MCF 10A (cell line): ENCODE measurements around the gene ZNF431. TPM values are rescaled to one million over a fixed set of nuclear protein-coding genes. Genes with fewer than 3 reads are reported as not detected.
"Not testable (repeated sequence)": the region's sequence is repeated elsewhere in the genome, so short reads cannot be mapped to it uniquely, and the experiment has no call there.

Experiments used
- BruUV-seq: library from RNA; stranded (reverse); fragments of 400-500 nt; replicated peaks from 2 replicates; lab custom pipeline; 2021; lab: Mats Ljungman, UMichigan
- CTCF ChIA-PET: fragments of 300-600 bp; sonication (Branson Sonifier 250); formaldehyde crosslinking; extraction: SDS; loops from one replicate; lab custom pipeline; 2021; ENCODE audit warnings: antibody characterized with exemption, inconsistent platforms; lab: Yijun Ruan, JAX
- POLR2A ChIA-PET: fragments of 300-600, 350-650 bp; sonication (Branson Sonifier 250); formaldehyde crosslinking; extraction: SDS; loops from one replicate; lab custom pipeline; 2020; ENCODE audit warnings: antibody characterized with exemption, inconsistent platforms; lab: Yijun Ruan, JAX
- DNase-seq: peaks from one replicate; pipeline ENCODE4 v3.0.0-alpha.2; 2018; ENCODE audit not compliant: unreplicated experiment
- H3K27ac Mint-ChIP-seq: one replicate; pipeline ENCODE4 v1.8.0; 2022; ENCODE audit warnings: mild to moderate bottlenecking, low read depth, mixed read lengths; ENCODE audit not compliant: unreplicated experiment
- H3K27me3 Mint-ChIP-seq: one replicate; pipeline ENCODE4 v1.8.0; 2022; ENCODE audit warnings: mixed read lengths; ENCODE audit not compliant: insufficient read depth, unreplicated experiment
- H3K36me3 Mint-ChIP-seq: one replicate; pipeline ENCODE4 v1.8.0; 2022; ENCODE audit warnings: mild to moderate bottlenecking, moderate library complexity, mixed read lengths; ENCODE audit not compliant: insufficient read depth, unreplicated experiment
- H3K4me1 Mint-ChIP-seq: one replicate; pipeline ENCODE4 v1.8.0; 2022; ENCODE audit warnings: mixed read lengths; ENCODE audit not compliant: insufficient read depth, unreplicated experiment
- H3K4me3 Mint-ChIP-seq: one replicate; pipeline ENCODE4 v1.8.0; 2022; ENCODE audit warnings: mild to moderate bottlenecking, moderate library complexity, mixed read lengths; ENCODE audit not compliant: unreplicated experiment
- H3K9me3 Mint-ChIP-seq: one replicate; pipeline ENCODE4 v1.8.0; 2022; ENCODE audit warnings: mixed read lengths; ENCODE audit not compliant: unreplicated experiment
- CTCF ChIP-seq: fragments of 200-600 bp; IDR thresholded peaks from one replicate; pipeline ENCODE4 v1.8.0; 2022; ENCODE audit warnings: antibody characterized with exemption, mild to moderate bottlenecking; ENCODE audit not compliant: unreplicated experiment
- intact Hi-C: fragments of 100-400 bp; cut with micrococcal nuclease; formaldehyde crosslinking; loops from 2 replicates; pipeline ENCODE4 v1.14.1; 2022
- total RNA-seq: library from RNA; stranded (reverse); gene quantifications from 2 replicates; pipeline ENCODE4 v1.2.3, GENCODE V29; 2022

The ZNF431 gene
- total RNA-seq, 1 experiment from 2014 or later = 17.2 TPM

DNA sequence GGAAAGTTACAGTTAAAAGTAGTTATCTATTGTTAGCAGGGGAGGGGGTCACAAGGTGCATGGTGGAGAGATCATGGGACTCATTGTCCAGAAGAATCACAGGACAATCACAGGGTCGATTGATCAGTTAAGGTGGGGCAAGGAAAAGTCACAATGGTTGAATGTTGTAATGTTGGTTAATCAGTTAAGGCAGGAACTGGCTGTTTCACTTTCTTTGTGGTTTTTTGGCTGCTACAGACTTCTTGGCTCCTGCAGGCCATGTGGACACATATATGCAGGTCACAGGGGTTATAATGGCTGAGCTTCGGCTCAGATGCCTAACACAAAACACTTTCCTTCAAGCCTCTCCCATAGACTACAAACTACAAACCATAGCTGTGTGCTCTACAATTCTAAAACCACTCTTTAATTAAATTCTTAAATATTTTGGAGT, 6.9 kb upstream of the ZNF431 start:
- Mint-ChIP-seq H3K4me3 (no peak overlapping the region), H3K9me3 (peaks cover 15% of the 10 kb centered on the region), H3K4me1 (peaks cover 8% of the 10 kb centered on the region), H3K27me3 (no peaks in the 10 kb centered on the region), H3K27ac (no peak overlapping the region), H3K36me3 (no peaks in the 10 kb centered on the region)
- no TSS peak for BruUV-seq
- ChIA-PET CTCF (no interaction called here), POLR2A (no interaction called here)
- intact Hi-C loops = no loop called here
- TF ChIP-seq CTCF = no peak
- no peak for DNase-seq

GRCh38 chr19:21135433-21135832, 6.4 kb upstream of the ZNF431 start:
- DNase-seq = no peak
- no peak overlapping the region for H3K4me3 Mint-ChIP-seq
- H3K4me1 Mint-ChIP-seq = peaks cover 8% of the 10 kb centered on the region
- BruUV-seq = no TSS peak
- CTCF ChIA-PET = no interaction called here
- no peaks in the 10 kb centered on the region for H3K36me3 Mint-ChIP-seq
- no peak overlapping the region for H3K27ac Mint-ChIP-seq
- H3K27me3 Mint-ChIP-seq = no peaks in the 10 kb centered on the region
- H3K9me3 Mint-ChIP-seq = peaks cover 15% of the 10 kb centered on the region
- POLR2A ChIA-PET = no interaction called here
- TF ChIP-seq CTCF = no peak
- intact Hi-C loops = no loop called here

- ChIA-PET CTCF (interaction anchor here (0.6 to 0.7 kb wide), 2 partner anchors 183 to 993 kb away, joined by 3 read pairs; no protein-coding TSS in a partner anchor), POLR2A (interaction anchor here (0.5 to 0.7 kb wide), 2 partner anchors 49 to 138 kb away, joined by 3 read pairs; no protein-coding TSS in a partner anchor)
- Mint-ChIP-seq H3K36me3 (no peaks in the 10 kb centered on the region), H3K9me3 (peaks cover 15% of the 10 kb centered on the region), H3K27ac (no peak overlapping the region), H3K4me3 (no peak overlapping the region), H3K4me1 (peaks cover 15% of the 10 kb centered on the region), H3K27me3 (no peaks in the 10 kb centered on the region)
- DNase-seq = no peak
- no peak for TF ChIP-seq CTCF
- BruUV-seq = no TSS peak
- intact Hi-C loops = no loop called here
Measured at GRCh38 chr19:21138130-21138529, 3.7 kb upstream of the ZNF431 start.

DNA sequence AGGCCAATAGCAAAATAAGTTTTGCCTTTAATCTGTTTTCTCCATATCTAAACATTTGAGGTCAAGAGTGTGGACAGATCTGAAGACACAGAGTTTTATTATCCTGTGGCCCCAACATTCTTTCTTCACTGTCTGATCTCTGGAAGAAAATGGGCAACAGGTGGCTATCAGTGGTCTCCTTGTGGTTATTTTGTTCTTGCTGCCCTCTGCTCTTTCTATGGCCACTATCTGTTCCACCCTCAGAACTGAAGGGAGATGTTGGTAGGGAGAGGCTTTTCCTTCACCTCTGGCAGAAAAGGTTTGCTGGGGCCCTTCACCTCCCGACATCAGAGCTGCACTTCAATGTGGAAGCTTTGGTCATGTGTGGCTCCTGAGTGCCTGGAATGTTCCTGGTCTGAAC, 834 bp upstream of the ZNF431 start:
- peaks cover 25% of the 10 kb centered on the region for H3K36me3 Mint-ChIP-seq
- DNase-seq, H3K9me3 Mint-ChIP-seq, BruUV-seq, H3K27ac Mint-ChIP-seq, H3K27me3 Mint-ChIP-seq, H3K4me3 Mint-ChIP-seq, CTCF ChIA-PET: not testable (repeated sequence)
- POLR2A ChIA-PET = interaction anchor here (1.1 to 3.3 kb wide), 5 partner anchors 15 to 256 kb away, joined by 3 to 27 read pairs (median 6); partner anchors contain the start of genes ZNF493, ZNF708 and ZNF714
- H3K4me1 Mint-ChIP-seq = peaks cover 16% of the 10 kb centered on the region
- intact Hi-C loops = loop anchor here (5.0 kb wide), 2 partner anchors 59 to 186 kb away; partner anchors contain the start of genes ZNF708 and ZNF714
